Testis (tissue), 3 donors: Measurements from ENCODE around the gene TAF6. TPM values are rescaled to one million over a fixed set of nuclear protein-coding genes. Genes with fewer than 3 reads are reported as not detected.

Experiments
- DNase-seq: peaks from one replicate; pipeline ENCODE4 v3.0.0-alpha.2; 2019
- H3K27ac ChIP-seq, 2 donors: fragments of 200-600 bp; sonication (generic); one replicate each; pipeline ENCODE4 v1.5.1; 2019
- H3K27me3 ChIP-seq: fragments of 200-600 bp; sonication (generic); one replicate; pipeline ENCODE4 v1.5.1; 2019
- H3K36me3 ChIP-seq: fragments of 200-600 bp; sonication (generic); one replicate; pipeline ENCODE4 v1.5.1; 2017; ENCODE audit warnings: low read depth; ENCODE audit errors: missing control alignments
- H3K4me1 ChIP-seq: fragments of 200-600 bp; sonication (generic); one replicate; pipeline ENCODE4 v1.5.1; 2019
- H3K4me3 ChIP-seq, 2 donors: fragments of 200-600 bp; sonication (generic); one replicate each; pipeline ENCODE4 v1.5.1; 2017 to 2019
- H3K9me3 ChIP-seq: fragments of 200-600 bp; sonication (generic); one replicate; pipeline ENCODE4 v1.5.1; 2017
- CTCF ChIP-seq, 3 experiments: fragments of 450-650 bp in 2 of 3; fragments of 200-600 bp in 1 of 3; sonication (generic) in 1 of 3; IDR thresholded peaks; one replicate each; pipeline ENCODE4 v1.5.1; 2016 to 2019; ENCODE audit warnings: antibody characterized with exemption in 3 of 3, mild to moderate bottlenecking in 2 of 3, moderate library complexity in 1 of 3
- POLR2A ChIP-seq: fragments of 450-650 bp; IDR thresholded peaks from one replicate; pipeline ENCODE4 v1.6.1; 2017; ENCODE audit warnings: antibody characterized with exemption, mild to moderate bottlenecking, moderate library complexity
- WGBS, 2 donors: methylation state at CpG; one replicate each; pipeline ENCODE4 v1.1.5; 2018; 5-methylcytosine and 5-hydroxymethylcytosine counted together
- intact Hi-C: fragments of 100-400 bp; cut with DNase I; formaldehyde crosslinking; loops from one replicate; pipeline ENCODE4 v1.15.1; 2023; ENCODE audit warnings: low total_unique reads
- polyA plus RNA-seq: library from polyadenylated mRNA; stranded (reverse); fragments of 350-450 nt; fragmentation: Illumina TruSeq; extraction: RNeasy Lipid Tissue Mini Kit (QIAGEN cat#74804); gene quantifications from one replicate; pipeline ENCODE4 v1.2.3, GENCODE V29; 2014; ENCODE audit warnings: low read depth, low replicate concordance; ENCODE audit not compliant: insufficient read depth
- total RNA-seq, 2 donors: library from RNA; depleted of rRNA; stranded (reverse); fragments of >200 nt; gene quantifications; one replicate each; pipeline ENCODE4 v1.2.3, GENCODE V29; 2016

The TAF6 gene
- total and polyA plus RNA-seq, 3 donors from 2014 or later: 95.4 to 108 (median 99.1) TPM

DNA sequence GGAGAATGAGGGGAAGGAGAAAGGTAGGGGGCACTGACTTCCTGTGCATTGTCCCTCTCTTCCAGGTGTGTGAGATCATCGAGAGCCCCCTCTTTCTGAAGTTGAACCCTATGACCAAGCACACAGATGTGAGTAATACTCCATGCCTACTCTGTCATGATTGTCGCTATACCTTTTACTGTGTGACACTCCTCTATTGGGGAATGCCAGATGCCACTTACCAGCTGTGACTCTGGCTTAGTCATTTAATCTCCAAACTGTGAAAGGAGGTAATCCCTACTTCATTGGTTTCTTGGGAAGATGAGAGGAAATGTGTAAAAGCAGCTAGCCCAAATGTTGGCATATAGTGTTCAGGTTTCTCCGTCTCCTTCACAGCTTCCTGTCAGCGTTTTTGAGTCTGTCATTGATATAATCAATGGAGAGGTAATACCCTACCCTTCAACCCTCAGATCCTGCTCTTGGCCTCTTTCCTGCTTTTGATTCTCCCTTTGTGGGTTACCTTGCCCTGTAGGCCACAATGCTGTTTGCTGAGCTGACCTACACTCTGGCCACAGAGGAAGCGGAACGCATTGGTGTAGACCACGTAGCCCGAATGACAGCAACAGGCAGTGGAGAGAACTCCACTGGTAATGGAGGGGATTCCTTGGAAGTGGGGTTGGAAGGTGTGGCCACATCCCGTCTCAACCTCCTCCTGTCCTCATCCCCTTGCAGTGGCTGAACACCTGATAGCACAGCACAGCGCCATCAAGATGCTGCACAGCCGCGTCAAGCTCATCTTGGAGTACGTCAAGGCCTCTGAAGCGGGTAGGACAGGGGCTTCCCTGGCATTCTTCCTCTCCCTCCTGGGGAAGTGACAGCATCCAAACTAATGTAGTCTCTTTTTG is 28.4 kb downstream of the TAF6 start:
- intact Hi-C loops: no loop called here
- peaks cover 23% of the 10 kb centered on the region for H3K4me1 ChIP-seq
- no peak overlapping the region for H3K4me3 ChIP-seq
- no peak for TF ChIP-seq CTCF (IDR thresholded peaks at IDR 0.05)
- no peak for TF ChIP-seq POLR2A
- H3K27ac ChIP-seq: no peak overlapping the region
- H3K36me3 ChIP-seq: no peaks in the 10 kb centered on the region
- 85 to 89% methylated on average over 14 of the region's 14 CpGs for WGBS, 2 donors
- no peak for DNase-seq
- H3K9me3 ChIP-seq: no peaks in the 10 kb centered on the region
- H3K27me3 ChIP-seq: no peaks in the 10 kb centered on the region

GRCh38 chr7:100089458-100090196 is 29.5 kb downstream of the TAF6 start:
- 23 to 24% methylated on average over 7 of the region's 7 CpGs for WGBS, 2 donors
- H3K27ac ChIP-seq: peak overlapping the region; percentile 84 to 87
- intact Hi-C loops: loop anchor here (5.0 to 10.0 kb wide), 2 partner anchors 38 to 95 kb away; partner anchors contain the start of gene MBLAC1

DNA sequence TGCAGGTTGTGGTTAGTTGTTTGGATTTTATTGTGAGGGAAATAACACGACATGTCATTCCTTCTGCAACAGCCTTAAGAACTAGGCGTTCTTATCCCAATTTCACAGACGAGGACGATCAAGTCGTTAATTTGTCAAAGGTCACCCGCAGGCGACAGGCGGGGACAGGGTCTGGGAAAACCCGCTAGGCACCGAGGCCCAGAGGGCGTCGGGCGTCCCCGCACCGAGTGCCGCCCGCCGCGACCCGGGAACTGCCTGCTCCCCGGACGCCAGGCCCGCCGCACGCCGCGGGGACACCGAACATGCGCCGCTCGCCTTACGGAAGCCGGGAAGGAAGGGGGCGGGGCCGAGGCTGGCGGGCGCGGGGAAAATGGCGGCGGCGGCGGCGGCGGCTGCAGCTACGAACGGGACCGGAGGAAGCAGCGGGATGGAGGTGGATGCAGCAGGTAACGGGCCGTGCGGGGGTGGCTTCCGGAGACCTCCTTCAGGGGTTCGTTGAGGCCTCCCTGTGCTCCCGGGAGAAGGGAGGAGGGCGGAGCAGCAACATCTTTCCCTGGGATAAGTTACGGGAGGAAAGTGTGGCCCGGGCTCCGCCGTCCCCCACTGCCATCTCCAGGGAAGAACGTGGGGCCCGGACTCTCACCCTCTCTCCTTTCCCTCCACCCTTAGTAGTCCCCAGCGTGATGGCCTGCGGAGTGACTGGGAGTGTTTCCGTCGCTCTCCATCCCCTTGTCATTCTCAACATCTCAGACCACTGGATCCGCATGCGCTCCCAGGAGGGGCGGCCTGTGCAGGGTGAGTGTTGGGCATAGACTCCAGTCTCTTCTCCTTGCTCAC is 30.3 kb downstream of the TAF6 start, which contains the start of gene COPS6:
TSS of gene COPS6 (plus strand) at position 349 of the 837 bp plus-strand sequence. CDS start at position 371, 22 bp downstream.
- intact Hi-C loops: loop anchor here (5.0 to 10.0 kb wide), 2 partner anchors 38 to 94 kb away; partner anchors contain the start of gene MBLAC1
- WGBS, 2 donors: 0 to 2% methylated on average over 22 to 44 of the region's 68 CpGs

More at GRCh38 chr7:100089458-100090196, 29.5 kb downstream of the TAF6 start:
- no peaks in the 10 kb centered on the region for H3K36me3 ChIP-seq
- peaks cover 27% of the 10 kb centered on the region for H3K4me1 ChIP-seq
- TF ChIP-seq CTCF (IDR thresholded peaks at IDR 0.05): no peak
- TF ChIP-seq POLR2A: no peak
- DNase-seq: no peak
- H3K9me3 ChIP-seq: no peaks in the 10 kb centered on the region
- peak overlapping the region; percentile 74 to 91 for H3K4me3 ChIP-seq
- H3K27me3 ChIP-seq: no peaks in the 10 kb centered on the region

More for the DNA sequence above, 30.3 kb downstream of the TAF6 start, which contains the start of gene COPS6:
- Histone ChIP-seq H3K36me3 (no peaks in the 10 kb centered on the region), H3K9me3 (no peaks in the 10 kb centered on the region), H3K27ac (peak within 1 kb of the TSS; percentile 84 to 87), H3K27me3 (no peaks in the 10 kb centered on the region), H3K4me3 (peak within 1 kb of the TSS; percentile 74 to 91), H3K4me1 (peaks cover 27% of the 10 kb centered on the region)
- DNase-seq: peak; percentile 84
- peak; percentile 71 for TF ChIP-seq POLR2A
- peak in 1 of 3 experiments; percentile 41 for TF ChIP-seq CTCF (IDR thresholded peaks at IDR 0.05)
